Mucosa of rectum (tissue), 2 donors: ENCODE results near the gene CHID1.

ENCODE experiments used
- H3K27ac ChIP-seq, 2 donors: one replicate each; pipeline ENCODE4 v1.7.0; 2013; ENCODE audit warnings: inconsistent platforms in 2 of 2, low read depth in 2 of 2, low read length in 2 of 2
- H3K27me3 ChIP-seq, 2 donors: one replicate each; pipeline ENCODE4 v1.7.0; 2013; ENCODE audit warnings: low read length in 2 of 2; ENCODE audit not compliant: control insufficient read depth in 2 of 2, insufficient read depth in 2 of 2
- H3K36me3 ChIP-seq, 2 donors: one replicate each; pipeline ENCODE4 v1.7.0; 2013; ENCODE audit warnings: low read length in 2 of 2; ENCODE audit not compliant: control insufficient read depth in 2 of 2, insufficient read depth in 2 of 2
- H3K4me1 ChIP-seq, 2 donors: one replicate each; pipeline ENCODE4 v1.7.0; 2013; ENCODE audit warnings: low read length in 2 of 2, mild to moderate bottlenecking in 1 of 2; ENCODE audit not compliant: control insufficient read depth in 2 of 2, insufficient read depth in 2 of 2
- H3K4me3 ChIP-seq, 2 donors: one replicate each; pipeline ENCODE4 v1.7.0; 2013; ENCODE audit warnings: low read length in 2 of 2
- H3K9ac ChIP-seq, 2 donors: one replicate each; pipeline ENCODE4 v1.7.0; 2013; ENCODE audit warnings: low read length in 2 of 2, low read depth in 1 of 2, mild to moderate bottlenecking in 1 of 2
- H3K9me3 ChIP-seq, 2 donors: one replicate each; pipeline ENCODE4 v1.7.0; 2013; ENCODE audit warnings: low read length in 2 of 2; ENCODE audit not compliant: control insufficient read depth in 2 of 2
- donor health status: healthy.
- donor health status: Normal muscosa, but diverticular disease.

CHID1 gene

DNA sequence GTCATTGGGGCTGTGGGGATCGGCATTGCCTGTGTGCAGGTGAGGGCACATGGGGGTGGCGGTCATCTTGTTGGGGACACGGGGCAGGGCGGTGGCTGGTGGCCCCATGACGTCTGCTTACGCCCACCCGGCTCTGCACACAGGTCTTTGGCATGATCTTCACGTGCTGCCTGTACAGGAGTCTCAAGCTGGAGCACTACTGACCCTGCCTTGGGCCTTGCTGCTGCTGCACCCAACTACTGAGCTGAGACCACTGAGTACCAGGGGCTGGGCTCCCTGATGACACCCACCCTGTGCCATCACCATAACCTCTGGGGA, 72.7 kb downstream of the CHID1 start:
- Histone ChIP-seq H3K9ac (no peak overlapping the region), H3K27ac (peak overlapping the region; percentile 21 to 23), H3K4me3 (no peak overlapping the region), H3K9me3 (no peaks in the 10 kb centered on the region), H3K36me3 (peaks cover 33 to 41% of the 10 kb centered on the region in 2 donors), H3K27me3 (no peaks in the 10 kb centered on the region), H3K4me1 (peaks cover 38 to 53% of the 10 kb centered on the region in 2 donors)

DNA sequence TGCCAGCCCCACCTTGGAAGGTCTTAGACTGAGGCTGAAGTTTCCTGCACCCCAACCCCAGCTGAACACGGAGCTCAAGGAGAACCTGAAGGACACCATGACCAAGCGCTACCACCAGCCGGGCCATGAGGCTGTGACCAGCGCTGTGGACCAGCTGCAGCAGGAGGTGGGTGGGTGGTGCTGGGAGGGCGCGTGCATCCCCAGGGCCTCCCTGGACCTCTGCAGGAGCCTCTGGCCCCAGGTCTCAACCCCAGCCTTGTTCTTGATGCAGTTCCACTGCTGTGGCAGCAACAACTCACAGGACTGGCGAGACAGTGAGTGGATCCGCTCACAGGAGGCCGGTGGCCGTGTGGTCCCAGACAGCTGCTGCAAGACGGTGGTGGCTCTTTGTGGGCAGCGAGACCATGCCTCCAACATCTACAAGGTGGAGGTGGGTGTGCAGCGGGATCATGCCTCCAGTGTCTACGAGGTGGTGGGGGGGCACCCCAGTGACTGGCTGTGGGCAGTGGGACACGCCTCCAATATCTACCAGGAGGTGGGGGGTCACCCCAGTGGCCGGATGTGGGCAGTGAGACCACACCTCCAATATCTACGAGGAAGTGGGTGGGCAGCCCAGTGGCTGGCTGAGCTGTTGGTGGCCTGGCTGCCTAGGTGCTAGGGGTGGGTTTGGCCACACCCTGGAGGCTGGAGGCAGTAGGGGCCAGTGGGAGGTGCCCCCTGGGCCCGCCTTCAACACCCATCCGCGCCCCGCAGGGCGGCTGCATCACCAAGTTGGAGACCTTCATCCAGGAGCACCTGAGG, 73.2 kb downstream of the CHID1 start:
- Histone ChIP-seq H3K27me3 (no peaks in the 10 kb centered on the region), H3K4me3 (no peak overlapping the region), H3K27ac (peak overlapping the region in 1 of 2 donors; percentile 21), H3K4me1 (peaks cover 40 to 55% of the 10 kb centered on the region in 2 donors), H3K9me3 (no peaks in the 10 kb centered on the region), H3K36me3 (peaks cover 33 to 41% of the 10 kb centered on the region in 2 donors), H3K9ac (no peak overlapping the region)

DNA sequence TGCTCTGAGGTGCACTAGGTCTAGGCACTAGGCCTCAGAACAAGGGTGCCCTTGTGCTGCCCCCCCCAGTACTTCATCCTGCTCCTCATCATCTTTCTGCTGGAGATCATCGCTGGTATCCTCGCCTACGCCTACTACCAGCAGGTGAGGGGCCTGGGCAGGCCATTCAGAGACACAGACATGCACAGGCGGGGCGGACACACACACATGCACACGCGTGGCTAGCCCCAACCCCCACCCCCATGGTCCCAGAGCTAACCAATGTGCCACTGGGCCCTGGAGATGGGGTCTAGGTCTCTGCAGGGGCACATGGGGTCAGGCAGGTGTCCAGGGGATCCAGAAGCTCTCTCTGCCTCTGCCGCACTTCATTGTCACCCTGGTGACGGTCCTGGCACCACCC, 73.9 kb downstream of the CHID1 start:
- H3K4me3 ChIP-seq: no peak overlapping the region
- peaks cover 45 to 61% of the 10 kb centered on the region in 2 donors for H3K4me1 ChIP-seq
- no peak overlapping the region for H3K27ac ChIP-seq
- peaks cover 33 to 41% of the 10 kb centered on the region in 2 donors for H3K36me3 ChIP-seq
- H3K27me3 ChIP-seq: no peaks in the 10 kb centered on the region
- H3K9me3 ChIP-seq: no peaks in the 10 kb centered on the region
- peak overlapping the region in 1 of 2 donors; percentile 15 for H3K9ac ChIP-seq

DNA sequence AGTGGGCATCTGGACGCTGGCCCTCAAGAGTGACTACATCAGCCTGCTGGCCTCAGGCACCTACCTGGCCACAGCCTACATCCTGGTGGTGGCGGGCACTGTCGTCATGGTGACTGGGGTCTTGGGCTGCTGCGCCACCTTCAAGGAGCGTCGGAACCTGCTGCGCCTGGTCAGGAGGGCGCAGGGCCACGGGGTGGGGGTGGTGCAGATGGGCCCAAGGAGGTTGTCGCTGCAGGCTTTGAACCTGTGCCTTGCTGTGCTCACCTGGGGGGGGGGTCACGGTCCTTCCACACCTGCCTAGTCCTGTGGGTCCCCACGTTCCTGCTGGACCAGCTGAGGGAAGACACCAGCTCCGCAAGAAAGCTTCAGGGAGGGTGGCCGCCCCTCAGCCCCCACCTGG, 74.3 kb downstream of the CHID1 start:
- Histone ChIP-seq H3K27ac (no peak overlapping the region), H3K27me3 (no peaks in the 10 kb centered on the region), H3K4me3 (no peak overlapping the region), H3K36me3 (peaks cover 33 to 41% of the 10 kb centered on the region in 2 donors), H3K9ac (no peak overlapping the region), H3K4me1 (peaks cover 46 to 60% of the 10 kb centered on the region in 2 donors), H3K9me3 (no peaks in the 10 kb centered on the region)

DNA sequence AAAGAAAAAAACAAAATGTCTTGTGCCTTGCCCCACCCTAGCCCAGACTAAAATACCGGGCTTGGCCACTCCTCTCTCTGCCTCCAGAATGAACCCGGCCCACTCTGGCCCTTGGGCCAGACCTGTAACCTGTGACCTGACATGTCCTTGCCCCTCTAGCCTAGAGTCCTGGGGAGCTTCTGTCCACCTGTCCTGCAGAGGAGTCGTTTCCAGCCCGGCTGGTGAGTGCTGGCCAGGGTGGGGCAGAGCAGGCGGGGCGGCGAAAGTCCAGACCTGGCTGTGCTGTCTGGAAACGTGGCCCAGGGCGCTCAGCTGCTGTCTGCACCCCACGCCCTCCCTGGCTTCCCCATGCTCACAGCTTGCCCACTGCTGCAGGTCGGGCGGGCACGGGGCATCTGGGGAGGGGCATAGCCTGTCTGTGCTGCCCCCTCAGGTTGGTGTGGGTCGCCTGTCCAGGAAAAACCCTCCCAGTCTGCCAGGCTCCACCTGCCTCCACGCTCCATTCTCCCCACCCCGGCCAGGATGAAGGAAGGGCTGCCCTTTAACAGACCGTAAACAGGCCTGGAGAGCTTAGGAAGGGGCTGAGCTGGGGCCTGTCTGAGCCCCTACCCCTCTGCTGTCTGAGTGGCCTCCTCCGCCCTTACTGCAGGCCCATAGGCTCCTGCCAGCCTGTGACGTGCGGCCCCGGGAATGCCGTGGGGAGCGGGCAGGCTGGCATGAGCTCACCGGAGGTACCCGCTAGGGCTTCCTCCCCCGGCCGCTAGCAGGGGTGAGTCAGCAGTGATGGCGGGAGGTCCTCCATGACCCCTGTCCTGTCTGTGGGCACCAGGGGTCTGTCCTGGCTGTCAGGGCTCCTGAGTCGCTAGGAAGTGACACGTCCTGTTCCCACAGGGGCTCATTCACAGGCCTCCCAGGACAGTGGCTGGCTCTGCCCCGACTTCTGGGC, 76.0 kb downstream of the CHID1 start:
- Histone ChIP-seq H3K4me1 (peaks cover 51 to 69% of the 10 kb centered on the region in 2 donors), H3K4me3 (peak overlapping the region; percentile 56 to 78), H3K9me3 (no peaks in the 10 kb centered on the region), H3K36me3 (peaks cover 26 to 29% of the 10 kb centered on the region in 2 donors), H3K9ac (peak overlapping the region; percentile 63 to 81), H3K27ac (peak overlapping the region; percentile 93 to 95), H3K27me3 (no peaks in the 10 kb centered on the region)

DNA sequence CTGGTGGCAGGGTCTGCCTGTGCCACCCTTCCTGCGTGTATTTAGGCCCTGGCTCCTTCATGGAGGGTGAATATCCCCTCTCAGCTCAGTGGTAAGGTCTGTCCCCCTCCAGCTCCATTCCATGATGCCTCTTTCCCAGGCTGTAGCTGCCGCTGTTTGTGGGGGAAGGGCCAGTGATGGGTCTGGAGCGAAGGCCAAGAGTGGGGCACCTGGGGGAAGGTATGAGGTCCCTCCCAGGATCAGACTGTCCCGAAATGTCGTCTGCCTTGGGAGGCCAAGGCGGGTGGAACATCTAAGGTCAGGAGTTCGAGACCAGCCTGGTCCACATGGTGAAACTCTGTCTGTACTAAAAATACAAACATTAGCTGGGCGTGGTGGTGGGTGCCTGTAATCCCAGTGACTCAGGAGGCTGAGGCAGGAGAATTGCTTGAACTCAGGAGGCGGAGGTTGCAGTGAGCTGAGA, 76.7 kb downstream of the CHID1 start:
- Histone ChIP-seq H3K9ac (peak overlapping the region; percentile 88 to 92), H3K4me3 (peak overlapping the region; percentile 78 to 83), H3K4me1 (peaks cover 56 to 72% of the 10 kb centered on the region in 2 donors), H3K27me3 (no peaks in the 10 kb centered on the region), H3K9me3 (no peaks in the 10 kb centered on the region), H3K27ac (peak overlapping the region; percentile 93 to 95), H3K36me3 (peaks cover 21 to 22% of the 10 kb centered on the region in 2 donors)

DNA sequence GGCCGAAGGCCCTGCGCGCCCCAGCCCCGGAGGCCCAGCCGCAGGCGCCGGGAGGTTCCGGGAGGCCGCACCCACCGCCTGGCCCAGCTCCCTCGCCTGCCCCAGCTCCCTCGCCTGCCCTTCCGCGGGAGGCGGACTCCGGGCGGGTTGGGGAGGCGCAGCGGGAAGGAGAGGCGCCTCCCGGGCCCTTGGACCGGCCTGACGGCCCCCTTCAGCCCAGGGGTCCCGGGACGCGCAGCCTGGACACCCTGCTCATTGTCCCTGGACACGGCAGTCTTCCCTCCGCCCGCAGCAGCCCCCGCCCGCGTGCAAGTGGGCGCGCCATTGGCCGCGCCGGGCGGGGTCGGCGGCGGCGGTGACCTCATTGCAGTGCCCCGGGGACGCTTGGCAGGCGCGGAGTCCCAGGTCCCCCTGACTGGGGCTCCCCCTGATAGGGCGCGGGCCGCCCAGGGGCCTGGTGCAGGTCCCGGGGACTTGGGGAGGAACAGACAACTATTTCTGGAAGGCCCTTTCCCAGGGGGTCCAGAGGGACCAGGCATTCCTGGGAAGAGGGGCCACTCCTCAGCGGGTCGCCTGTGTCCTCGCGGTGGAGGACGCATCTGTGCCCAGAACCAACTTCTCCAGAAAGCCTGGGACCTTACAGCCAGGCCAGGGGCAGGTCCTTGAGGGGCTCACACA, 77.4 kb downstream of the CHID1 start:
- peak overlapping the region; percentile 93 to 95 for H3K27ac ChIP-seq
- H3K27me3 ChIP-seq: no peaks in the 10 kb centered on the region

DNA sequence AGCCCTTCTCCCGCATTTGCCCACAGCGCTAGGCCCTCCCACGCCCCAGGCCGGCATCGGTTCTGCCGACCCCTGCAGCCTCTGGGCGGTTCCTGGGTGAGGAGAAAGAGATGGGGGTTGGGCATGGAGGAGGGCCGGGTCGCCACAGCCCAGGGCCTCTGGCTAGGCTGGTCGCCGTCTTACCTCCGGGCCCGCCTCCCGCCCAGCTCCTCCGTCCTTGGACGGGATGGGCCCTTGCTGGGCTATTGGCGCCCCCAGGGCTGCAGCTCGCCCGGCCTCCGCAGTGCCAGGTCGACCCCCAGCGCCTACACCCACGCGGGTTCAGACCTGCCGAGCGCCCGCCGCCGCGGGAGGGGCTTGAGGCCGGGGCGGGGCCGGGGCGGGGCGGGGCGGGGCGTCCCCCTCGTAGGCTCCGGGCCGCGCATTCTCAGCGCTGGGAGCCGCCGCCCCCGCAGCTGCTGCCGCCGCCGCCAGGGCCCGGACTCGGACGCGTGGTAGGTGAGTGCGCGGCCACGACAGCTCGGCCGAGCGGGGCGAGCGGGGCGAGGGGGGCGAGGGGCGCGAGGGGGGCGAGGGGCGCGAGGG, 78.0 kb downstream of the CHID1 start, which contains the start of gene CD151:
CD151 (plus strand) TSS at position 424 of the 585 bp plus-strand sequence. CDS start 3,118 bp downstream, outside the sequence.
- H3K9me3 ChIP-seq: no peaks in the 10 kb centered on the region
- H3K4me3 ChIP-seq: peak within 1 kb of the TSS; percentile 78 to 83
- H3K36me3 ChIP-seq: peaks cover 12 to 16% of the 10 kb centered on the region in 2 donors
- H3K4me1 ChIP-seq: peaks cover 64 to 73% of the 10 kb centered on the region in 2 donors
- H3K27me3 ChIP-seq: no peaks in the 10 kb centered on the region
- H3K9ac ChIP-seq: peak within 1 kb of the TSS; percentile 88 to 92
- peak within 1 kb of the TSS; percentile 93 to 95 for H3K27ac ChIP-seq

More for the DNA sequence above, 77.4 kb downstream of the CHID1 start:
- peak overlapping the region; percentile 78 to 83 for H3K4me3 ChIP-seq
- peaks cover 17 to 18% of the 10 kb centered on the region in 2 donors for H3K36me3 ChIP-seq
- H3K4me1 ChIP-seq: peaks cover 58 to 72% of the 10 kb centered on the region in 2 donors
- H3K9me3 ChIP-seq: no peaks in the 10 kb centered on the region
- H3K9ac ChIP-seq: peak overlapping the region; percentile 88 to 92

DNA sequence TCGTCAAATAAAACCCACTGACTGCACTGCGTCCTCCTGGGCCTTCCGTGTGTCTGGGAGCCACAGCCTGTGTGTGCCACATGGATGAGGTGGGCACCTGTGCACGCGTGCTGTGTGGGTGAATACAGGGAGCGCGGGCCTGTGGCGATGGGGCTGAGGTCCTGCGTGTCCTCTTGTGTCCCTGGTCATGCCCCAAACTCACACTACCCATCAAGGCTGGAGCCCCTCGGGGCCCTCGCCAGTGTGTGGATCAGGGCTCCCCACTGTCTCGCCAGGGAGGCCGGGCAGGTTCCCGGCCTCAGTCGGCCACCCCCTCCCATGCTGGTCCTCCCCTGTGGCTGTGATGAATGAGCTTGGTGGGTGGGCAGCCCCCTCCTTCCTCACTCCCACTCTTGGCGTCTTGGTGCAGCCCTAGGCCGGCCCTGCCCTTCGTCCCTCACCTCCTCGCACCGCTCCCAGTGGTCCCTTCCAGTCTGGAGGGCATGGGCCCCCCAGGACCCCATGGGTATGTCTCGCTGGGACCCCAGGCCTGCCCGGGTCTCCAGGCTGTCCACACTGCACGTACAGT, 78.6 kb downstream of the CHID1 start:
- H3K4me3 ChIP-seq: peak overlapping the region; percentile 52 to 65
- H3K4me1 ChIP-seq: peaks cover 67 to 71% of the 10 kb centered on the region in 2 donors
- H3K9ac ChIP-seq: peak overlapping the region; percentile 70 to 82
- H3K9me3 ChIP-seq: no peaks in the 10 kb centered on the region
- H3K27ac ChIP-seq: peak overlapping the region; percentile 64 to 93
- H3K27me3 ChIP-seq: no peaks in the 10 kb centered on the region
- peaks cover 6 to 10% of the 10 kb centered on the region in 2 donors for H3K36me3 ChIP-seq
